T-helper 17 cell (primary cell): Measurements from ENCODE around the gene FBXL7. TPM values are rescaled to one million over a fixed set of nuclear protein-coding genes. Genes with fewer than 3 reads are reported as not detected.
"Not testable (repeated sequence)": the region's sequence is repeated elsewhere in the genome, so short reads cannot be mapped to it uniquely, and the experiment has no call there.

ENCODE experiments used
- ATAC-seq: fragments of 150-1000 bp; cut with Tn5 transposase; 2 replicates; pipeline ENCODE4 v1.10.0; 2021; ENCODE audit warnings: mild to moderate bottlenecking, moderate library complexity
- DNase-seq, 3 donors: peaks; one replicate each; pipeline versions ENCODE4 v3.0.0 to v3.0.0-alpha.2; 2020 to 2021
- H3K9me3 ChIP-seq: one replicate; pipeline ENCODE4 v1.7.0; 2013; ENCODE audit warnings: low read length, mild to moderate bottlenecking; ENCODE audit not compliant: control insufficient read depth, poor library complexity, severe bottlenecking
- H3K27ac Mint-ChIP-seq: one replicate; pipeline ENCODE4 v1.8.0; 2022; ENCODE audit warnings: mild to moderate bottlenecking, moderate library complexity, mixed read lengths
- H3K27me3 Mint-ChIP-seq: one replicate; pipeline ENCODE4 v1.8.0; 2022; ENCODE audit warnings: mixed read lengths
- H3K36me3 Mint-ChIP-seq: one replicate; pipeline ENCODE4 v1.8.0; 2022; ENCODE audit warnings: low read depth, mixed read lengths
- H3K4me1 Mint-ChIP-seq: one replicate; pipeline ENCODE4 v1.8.0; 2022; ENCODE audit warnings: mild to moderate bottlenecking, mixed read lengths
- H3K4me3 Mint-ChIP-seq: one replicate; pipeline ENCODE4 v1.8.0; 2022; ENCODE audit warnings: mild to moderate bottlenecking, moderate library complexity, mixed read lengths
- total RNA-seq, 4 donors: library from RNA in 2 of 4; stranded (reverse) in 2 of 4; gene quantifications; one replicate each; pipeline ENCODE4 v1.2.3 and lab custom pipeline; 2022 to 2026

FBXL7 gene
- total RNA-seq, 2 donors from 2014 or later, result not detected

DNA sequence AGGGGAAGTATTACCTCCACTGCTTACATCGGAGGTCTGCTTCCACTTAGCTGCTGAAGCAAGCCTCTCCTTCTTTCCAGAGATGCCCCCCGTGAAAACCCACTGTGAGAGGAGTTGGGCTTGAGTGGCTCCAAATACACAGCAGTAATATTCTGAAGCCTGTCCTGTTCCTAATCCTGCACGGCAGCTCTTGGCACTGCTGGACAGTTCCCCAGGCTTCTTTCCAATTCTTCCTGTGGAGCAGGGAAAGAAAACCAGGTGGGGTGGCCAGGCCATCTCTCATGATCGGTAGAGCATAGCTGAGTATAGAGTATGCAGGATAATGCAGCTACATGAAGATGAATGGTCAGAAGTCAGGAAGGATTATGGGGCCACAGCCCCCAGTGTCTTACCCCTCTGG lies 344.3 kb downstream of the FBXL7 start:
- no peaks in the 10 kb centered on the region for H3K4me1 Mint-ChIP-seq

DNA sequence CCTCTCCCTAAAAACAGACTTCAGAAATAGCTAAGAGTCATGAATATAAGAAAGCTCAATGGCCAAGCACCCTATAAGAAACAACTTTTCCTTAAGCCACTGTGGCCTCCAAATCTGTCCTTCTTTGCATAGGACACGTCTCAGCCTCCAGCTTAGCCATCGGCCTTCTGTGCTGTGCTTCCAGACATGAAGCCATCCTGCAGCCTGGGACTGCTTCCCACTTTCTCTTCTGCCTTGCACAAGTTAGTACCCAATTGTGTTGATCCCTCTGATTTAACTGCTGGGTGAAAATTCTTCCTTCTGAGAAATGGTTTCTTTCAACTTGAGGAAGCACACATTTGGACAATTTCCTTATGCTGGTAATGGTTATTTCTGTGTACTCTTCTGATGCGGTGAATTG lies 344.9 kb downstream of the FBXL7 start:
- Mint-ChIP-seq H3K27ac (no peak overlapping the region), H3K4me1 (no peaks in the 10 kb centered on the region), H3K36me3 (no peaks in the 10 kb centered on the region), H3K4me3 (no peak overlapping the region), H3K27me3 (no peaks in the 10 kb centered on the region)
- ATAC-seq, result no peak
- no peak for DNase-seq
- H3K9me3 ChIP-seq, result no peaks in the 10 kb centered on the region

More for the DNA sequence above, 344.3 kb downstream of the FBXL7 start:
- Mint-ChIP-seq H3K27me3 (no peaks in the 10 kb centered on the region), H3K36me3 (no peaks in the 10 kb centered on the region), H3K27ac (no peak overlapping the region), H3K4me3 (no peak overlapping the region)
- DNase-seq (no peak), ATAC-seq (no peak)
- no peaks in the 10 kb centered on the region for H3K9me3 ChIP-seq

DNA sequence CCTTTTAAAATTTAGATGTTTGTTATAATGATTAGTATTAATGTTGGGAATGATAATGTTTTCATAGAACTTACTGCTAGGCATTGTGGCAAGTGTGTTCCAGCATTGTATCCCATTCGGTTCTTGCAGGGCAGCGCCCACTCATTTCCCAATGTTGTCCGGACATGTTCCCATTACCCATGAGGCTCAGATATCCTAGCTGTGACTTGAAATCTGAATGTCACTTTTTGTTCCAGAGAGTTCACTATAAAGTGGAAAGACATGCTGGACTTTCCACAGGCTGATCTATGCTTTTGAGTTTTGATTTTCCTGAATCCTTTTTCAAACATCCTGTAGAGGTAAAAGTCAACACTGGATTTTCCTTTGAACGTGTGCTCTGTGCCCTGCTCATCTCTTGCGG lies 350.6 kb downstream of the FBXL7 start:
- no peaks in the 10 kb centered on the region for H3K27me3 Mint-ChIP-seq
- DNase-seq (no peak), ATAC-seq (no peak)
- no peaks in the 10 kb centered on the region for H3K4me1 Mint-ChIP-seq
- H3K27ac Mint-ChIP-seq, result no peak overlapping the region
- H3K36me3 Mint-ChIP-seq, result no peaks in the 10 kb centered on the region
- H3K9me3 ChIP-seq, result no peaks in the 10 kb centered on the region
- H3K4me3 Mint-ChIP-seq, result no peak overlapping the region

DNA sequence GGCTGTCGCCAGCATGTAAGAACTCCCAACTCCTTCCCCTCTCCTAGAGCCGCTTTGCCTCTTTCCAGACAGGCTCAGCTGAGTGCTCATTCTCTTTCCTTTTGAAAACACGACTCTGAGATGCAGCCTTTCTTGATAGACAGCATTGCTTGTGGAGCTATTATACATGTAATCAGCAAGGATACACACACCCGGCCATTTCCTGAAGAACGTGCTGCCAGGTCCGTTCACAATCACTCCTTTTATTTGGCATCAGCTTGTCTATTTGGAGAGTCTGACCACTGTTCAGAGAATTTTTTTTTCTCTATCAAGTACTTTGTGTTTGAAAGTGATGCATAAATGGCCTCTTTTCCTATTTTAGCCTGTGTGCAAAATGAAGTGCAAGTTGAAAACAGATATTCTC lies 351.0 kb downstream of the FBXL7 start:
- DNase-seq (no peak), ATAC-seq (no peak)
- Mint-ChIP-seq H3K27ac (no peak overlapping the region), H3K4me1 (no peaks in the 10 kb centered on the region), H3K4me3 (no peak overlapping the region), H3K36me3 (no peaks in the 10 kb centered on the region), H3K27me3 (no peaks in the 10 kb centered on the region)
- no peaks in the 10 kb centered on the region for H3K9me3 ChIP-seq

DNA sequence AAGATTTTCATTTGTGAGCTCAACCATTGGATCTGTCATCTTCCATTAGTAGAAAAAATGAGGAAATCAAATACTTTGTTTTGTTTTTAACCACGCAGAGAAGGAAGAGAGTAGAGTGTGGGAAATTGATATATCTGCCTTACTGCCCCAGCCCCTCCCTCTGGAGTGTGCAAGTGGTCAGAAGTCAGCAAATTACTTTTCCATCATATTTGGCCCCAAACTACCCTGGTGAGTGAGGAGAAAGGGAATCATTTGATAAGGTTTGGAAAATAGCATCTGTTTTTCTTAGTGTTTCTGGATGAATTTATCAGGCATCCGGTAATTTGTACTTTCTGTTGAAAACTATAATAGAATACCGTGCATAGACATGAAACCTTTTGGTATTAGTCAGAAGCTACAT lies 352.2 kb downstream of the FBXL7 start:
- Mint-ChIP-seq H3K4me1 (no peaks in the 10 kb centered on the region), H3K27me3 (no peaks in the 10 kb centered on the region), H3K27ac (no peak overlapping the region), H3K36me3 (no peaks in the 10 kb centered on the region), H3K4me3 (no peak overlapping the region)
- DNase-seq (no peak), ATAC-seq (no peak)
- no peaks in the 10 kb centered on the region for H3K9me3 ChIP-seq

DNA sequence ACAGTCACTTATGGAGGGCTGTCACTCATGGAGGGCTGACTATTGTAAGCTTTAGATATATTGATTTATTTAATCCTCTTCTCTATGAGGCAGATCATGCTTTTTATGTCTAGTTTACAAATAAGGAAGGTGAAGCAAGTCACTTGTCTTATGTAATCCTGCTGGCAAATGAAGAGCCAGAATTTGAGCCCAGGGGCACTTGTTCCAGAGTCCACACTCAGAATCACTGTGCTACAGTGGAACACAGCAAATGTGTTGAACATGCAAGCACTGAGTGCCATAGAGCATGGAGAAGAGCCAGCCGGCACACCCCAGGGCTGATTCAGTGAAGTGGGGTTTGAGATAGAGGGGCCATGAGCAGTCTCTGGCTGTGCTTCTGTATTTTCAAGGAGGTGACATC lies 353.0 kb downstream of the FBXL7 start:
- Mint-ChIP-seq H3K27ac (no peak overlapping the region), H3K4me1 (no peaks in the 10 kb centered on the region), H3K4me3 (no peak overlapping the region), H3K36me3 (no peaks in the 10 kb centered on the region), H3K27me3 (no peaks in the 10 kb centered on the region)
- H3K9me3 ChIP-seq, result no peaks in the 10 kb centered on the region
- DNase-seq (no peak), ATAC-seq (no peak)

DNA sequence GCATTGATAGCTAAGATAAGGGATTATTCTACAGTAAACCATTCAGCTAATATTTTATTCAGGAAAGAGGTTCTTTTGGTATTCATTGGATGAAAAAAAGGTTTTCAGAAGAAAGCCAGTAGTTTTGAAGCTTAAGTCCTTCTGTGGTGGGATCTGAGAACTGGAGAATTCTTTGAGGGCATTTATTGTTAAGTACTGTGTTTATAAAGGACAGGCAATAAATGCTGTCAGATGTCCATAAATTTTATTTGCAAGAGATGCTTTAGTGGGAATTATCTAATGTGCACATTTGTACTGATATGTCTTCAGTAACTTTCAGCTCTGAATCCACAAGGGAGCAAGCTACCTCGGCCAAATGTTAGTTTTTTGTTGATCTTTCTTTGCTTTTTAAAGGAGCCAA lies 358.3 kb downstream of the FBXL7 start:
- H3K27ac Mint-ChIP-seq, result no peak overlapping the region
- H3K36me3 Mint-ChIP-seq, result no peaks in the 10 kb centered on the region
- no peaks in the 10 kb centered on the region for H3K9me3 ChIP-seq
- ATAC-seq (no peak), DNase-seq (no peak)
- H3K4me1 Mint-ChIP-seq, result no peaks in the 10 kb centered on the region
- no peaks in the 10 kb centered on the region for H3K27me3 Mint-ChIP-seq
- H3K4me3 Mint-ChIP-seq, result no peak overlapping the region

DNA sequence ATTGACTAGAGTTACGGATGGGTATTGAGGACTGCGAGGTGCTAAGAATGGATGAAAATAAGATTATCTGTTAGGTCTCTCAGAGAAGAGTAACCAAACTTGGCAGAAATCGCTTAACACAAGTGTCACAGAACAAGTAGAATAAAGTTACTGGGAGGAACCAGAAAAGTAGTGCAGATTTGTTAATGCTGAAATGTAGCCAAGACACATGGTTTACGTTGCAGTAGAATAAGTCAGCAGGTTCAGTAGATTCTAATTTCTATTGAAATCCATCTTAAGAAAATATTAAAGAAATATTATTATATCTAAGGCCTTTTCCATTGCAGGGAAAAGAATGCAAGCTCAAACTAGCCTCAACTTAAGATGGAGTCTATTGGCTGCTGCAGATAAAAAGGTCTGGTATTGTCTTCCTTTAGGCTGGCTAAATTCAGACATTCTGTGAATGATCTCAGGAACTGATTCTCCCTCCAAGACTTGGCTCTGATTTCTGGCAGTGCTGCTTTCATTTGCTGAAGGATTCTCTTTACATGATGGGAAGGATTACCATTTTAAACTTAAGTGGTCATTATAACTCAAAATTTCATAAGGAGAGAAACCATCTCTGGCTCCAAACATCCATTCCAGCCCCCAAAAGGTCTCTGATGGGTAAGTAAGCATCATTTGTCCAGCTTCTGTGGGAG lies 364.7 kb downstream of the FBXL7 start:
- Mint-ChIP-seq H3K36me3 (no peaks in the 10 kb centered on the region), H3K27ac (no peak overlapping the region), H3K27me3 (no peaks in the 10 kb centered on the region), H3K4me1 (no peaks in the 10 kb centered on the region), H3K4me3 (no peak overlapping the region)
- no peak for DNase-seq
- ATAC-seq, result no peak
- no peaks in the 10 kb centered on the region for H3K9me3 ChIP-seq

DNA sequence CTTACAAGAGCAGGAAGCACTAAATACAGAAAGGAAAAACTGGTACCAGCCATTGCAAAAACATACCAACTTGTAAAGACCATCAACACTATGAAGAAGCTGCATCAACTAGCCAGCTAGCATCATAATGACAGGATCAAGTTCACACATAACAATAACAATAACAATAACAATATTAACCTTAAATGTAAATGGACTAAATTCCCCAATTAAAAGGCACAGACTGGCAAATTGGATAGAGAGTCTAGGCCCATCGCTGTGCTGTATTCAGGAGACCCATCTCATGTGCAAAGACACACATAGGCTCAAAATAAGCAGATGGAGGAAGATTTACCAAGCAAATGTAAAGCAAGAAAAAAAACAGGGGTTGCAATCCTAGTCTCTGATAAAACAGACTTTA lies 372.3 kb downstream of the FBXL7 start:
- ATAC-seq, DNase-seq, H3K36me3 Mint-ChIP-seq, H3K9me3 ChIP-seq, H3K27ac Mint-ChIP-seq, H3K4me3 Mint-ChIP-seq, H3K4me1 Mint-ChIP-seq, H3K27me3 Mint-ChIP-seq: not testable (repeated sequence)

DNA sequence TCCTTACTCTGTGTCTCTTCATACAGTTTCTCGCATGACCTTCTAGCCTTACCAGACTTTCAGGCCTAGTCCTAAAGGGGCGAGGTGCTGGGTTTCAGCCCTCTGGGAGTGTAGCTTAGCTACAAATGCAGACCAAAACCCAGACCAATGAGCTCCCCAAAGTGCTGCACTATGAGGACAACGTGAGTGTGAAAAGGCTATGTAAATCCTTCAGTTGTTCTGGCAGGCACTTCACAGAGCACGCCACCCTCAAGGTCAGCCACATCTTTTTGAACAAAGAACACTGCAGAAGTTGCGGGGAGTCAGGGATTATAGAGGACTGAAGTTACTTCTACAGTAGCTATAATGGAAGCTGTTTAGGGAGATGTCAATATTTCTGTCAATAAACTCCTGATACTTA lies 377.9 kb downstream of the FBXL7 start:
- H3K9me3 ChIP-seq, result no peaks in the 10 kb centered on the region
- Mint-ChIP-seq H3K4me1 (no peaks in the 10 kb centered on the region), H3K36me3 (no peaks in the 10 kb centered on the region), H3K4me3 (no peak overlapping the region), H3K27ac (no peak overlapping the region), H3K27me3 (no peaks in the 10 kb centered on the region)
- no peak for DNase-seq
- ATAC-seq, result no peak

DNA sequence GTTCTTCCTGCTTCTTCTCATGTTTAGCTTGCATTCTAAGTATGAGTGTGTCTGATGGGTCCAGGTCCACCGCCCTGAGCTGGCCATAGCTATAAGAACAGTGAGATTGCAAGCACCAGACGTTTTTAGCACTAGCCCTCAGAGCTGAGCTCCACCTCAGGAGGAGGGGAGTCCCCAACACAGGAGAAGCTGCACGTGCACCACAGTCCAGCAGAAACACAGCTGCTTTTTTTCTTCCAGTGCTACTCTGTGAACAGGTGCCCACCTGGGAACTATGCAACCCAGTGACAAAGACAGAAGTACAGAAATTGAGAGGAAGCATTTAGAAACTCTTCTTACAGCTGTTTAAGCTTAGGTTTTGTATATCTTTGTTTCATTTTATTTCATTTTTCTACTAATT lies 380.2 kb downstream of the FBXL7 start:
- DNase-seq (no peak), ATAC-seq (no peak)
- Mint-ChIP-seq H3K4me3 (no peak overlapping the region), H3K36me3 (no peaks in the 10 kb centered on the region), H3K4me1 (no peaks in the 10 kb centered on the region), H3K27ac (no peak overlapping the region), H3K27me3 (no peaks in the 10 kb centered on the region)
- no peaks in the 10 kb centered on the region for H3K9me3 ChIP-seq

DNA sequence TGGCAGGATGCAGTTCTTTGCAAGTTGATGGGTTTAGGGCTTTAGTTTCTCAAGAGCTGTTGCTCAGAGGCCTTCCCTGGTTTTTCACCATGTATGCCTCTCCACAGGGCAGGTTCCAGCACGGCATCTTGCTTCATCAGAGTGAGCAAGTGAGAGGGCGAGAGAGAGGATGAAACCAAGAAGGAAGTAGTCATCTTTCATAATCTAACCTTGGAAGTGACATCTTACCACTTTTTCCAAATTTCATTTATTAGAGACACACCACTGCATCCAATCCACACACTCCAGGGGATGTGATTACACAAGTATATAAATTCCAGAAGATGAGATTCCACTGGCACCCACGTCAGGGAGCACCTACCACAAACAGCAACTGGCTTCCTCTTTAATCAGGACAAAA lies 385.2 kb downstream of the FBXL7 start:
- DNase-seq (no peak), ATAC-seq (no peak)
- no peaks in the 10 kb centered on the region for H3K27me3 Mint-ChIP-seq

DNA sequence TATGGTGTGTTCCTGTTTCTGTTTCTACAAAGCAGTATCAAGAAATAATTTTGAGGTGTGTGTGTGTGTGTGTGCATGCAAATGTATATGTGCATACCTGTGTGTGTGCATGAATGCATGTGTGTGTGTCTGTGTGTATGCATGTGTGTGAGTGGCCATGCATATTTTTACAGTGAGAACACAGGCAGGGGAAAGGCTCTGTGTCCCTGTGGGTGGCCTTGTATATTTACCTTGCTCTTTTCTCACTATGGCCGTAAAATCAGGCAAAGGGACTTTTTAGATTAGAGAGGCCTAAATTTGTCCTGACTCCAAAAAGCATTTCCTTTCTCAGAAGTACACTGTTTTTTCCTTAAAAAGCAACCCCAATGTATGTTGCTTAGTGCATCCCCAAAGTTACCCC lies 386.2 kb downstream of the FBXL7 start:
- Mint-ChIP-seq H3K4me1 (no peaks in the 10 kb centered on the region), H3K4me3 (no peak overlapping the region), H3K27ac (no peak overlapping the region), H3K36me3 (no peaks in the 10 kb centered on the region), H3K27me3 (no peaks in the 10 kb centered on the region)
- DNase-seq (no peak), ATAC-seq (no peak)
- no peaks in the 10 kb centered on the region for H3K9me3 ChIP-seq

More for the DNA sequence above, 385.2 kb downstream of the FBXL7 start:
- no peak overlapping the region for H3K27ac Mint-ChIP-seq
- H3K4me3 Mint-ChIP-seq, result no peak overlapping the region
- no peaks in the 10 kb centered on the region for H3K36me3 Mint-ChIP-seq
- H3K4me1 Mint-ChIP-seq, result no peaks in the 10 kb centered on the region
- no peaks in the 10 kb centered on the region for H3K9me3 ChIP-seq

DNA sequence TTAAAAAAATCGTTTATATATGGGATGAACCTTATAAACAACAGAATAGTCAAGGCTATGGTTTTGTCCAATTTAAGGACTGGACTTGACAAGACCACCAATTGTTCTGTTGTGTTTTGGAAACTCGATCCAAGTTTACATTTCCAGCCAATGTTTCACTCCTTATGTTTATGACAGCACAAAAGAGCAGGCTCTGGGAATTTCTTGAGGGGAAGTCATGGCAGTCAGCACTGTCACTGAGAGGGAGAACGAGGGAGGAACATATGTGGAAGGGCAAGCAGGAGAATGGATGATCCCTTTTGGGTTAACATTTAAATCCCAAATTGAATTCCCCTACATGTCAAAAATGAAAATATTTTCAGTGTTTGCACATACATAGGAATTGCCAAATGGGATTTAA lies 387.1 kb downstream of the FBXL7 start:
- no peak for DNase-seq
- no peaks in the 10 kb centered on the region for H3K27me3 Mint-ChIP-seq
- no peaks in the 10 kb centered on the region for H3K36me3 Mint-ChIP-seq
- H3K4me1 Mint-ChIP-seq, result no peaks in the 10 kb centered on the region
- H3K4me3 Mint-ChIP-seq, result no peak overlapping the region
- no peaks in the 10 kb centered on the region for H3K9me3 ChIP-seq
- H3K27ac Mint-ChIP-seq, result no peak overlapping the region
- no peak for ATAC-seq
